ENCODE measurements around the gene TRIB2. TPM values are rescaled to one million over a fixed set of nuclear protein-coding genes. Genes with fewer than 3 reads are reported as not detected.
A peak's percentile ranks its signal among the peaks of the same experiment; 100 is the strongest.
"Not testable (repeated sequence)": the region's sequence is repeated elsewhere in the genome, so short reads cannot be mapped to it uniquely, and the experiment has no call there.

TRIB2 gene
- total RNA-seq, result 122 TPM

GRCh38 chr2:12716282-12717190 lies at the start of gene TRIB2:
Gene TRIB2, plus strand, starts transcription at chr2:12716936. Its CDS starts 1,372 bp downstream, at chr2:12718308.
- peak; percentile 88 for DNase-seq

- DNase-seq, result no peak
These were observed 47.7 kb upstream of the TRIB2 start for GRCh38 chr2:12669036-12669435.

GRCh38 chr2:12672711-12673315 lies 43.9 kb upstream of the TRIB2 start:
- no peak for DNase-seq

- no peak for DNase-seq
These were observed 42.0 kb upstream of the TRIB2 start for GRCh38 chr2:12674644-12675328.

- DNase-seq, result no peak
These were observed 41.4 kb upstream of the TRIB2 start for GRCh38 chr2:12675352-12675795.

GRCh38 chr2:12675801-12676200 lies 40.9 kb upstream of the TRIB2 start:
- DNase-seq, result no peak

GRCh38 chr2:12676771-12677170 lies 40.0 kb upstream of the TRIB2 start:
- no peak for DNase-seq

GRCh38 chr2:12678186-12678585 lies 38.5 kb upstream of the TRIB2 start:
- DNase-seq, result no peak

- DNase-seq, result no peak
These were observed 37.1 kb upstream of the TRIB2 start for GRCh38 chr2:12679550-12680072.

- not testable (repeated sequence) for DNase-seq
These were observed 36.6 kb upstream of the TRIB2 start for GRCh38 chr2:12680115-12680514.

- DNase-seq, result no peak
These were observed 34.7 kb upstream of the TRIB2 start for GRCh38 chr2:12682017-12682416.

GRCh38 chr2:12683457-12684100 lies 33.2 kb upstream of the TRIB2 start:
- no peak for DNase-seq

GRCh38 chr2:12684471-12684936 lies 32.2 kb upstream of the TRIB2 start:
- DNase-seq, result no peak

GRCh38 chr2:12685145-12685544 lies 31.6 kb upstream of the TRIB2 start:
- DNase-seq, result no peak

- DNase-seq, result no peak
These were observed 30.8 kb upstream of the TRIB2 start for GRCh38 chr2:12685956-12686355.

- no peak for DNase-seq
These were observed 29.9 kb upstream of the TRIB2 start for GRCh38 chr2:12686708-12687283.

GRCh38 chr2:12688091-12688490 lies 28.6 kb upstream of the TRIB2 start:
- DNase-seq, result no peak

GRCh38 chr2:12688893-12689292 lies 27.8 kb upstream of the TRIB2 start:
- no peak for DNase-seq

GRCh38 chr2:12693509-12693908 lies 23.2 kb upstream of the TRIB2 start:
- no peak for DNase-seq

- DNase-seq, result no peak
These were observed 21.6 kb upstream of the TRIB2 start for GRCh38 chr2:12694990-12695774.

GRCh38 chr2:12697617-12698016 lies 19.1 kb upstream of the TRIB2 start:
- no peak for DNase-seq

Measured in occipital lobe (tissue), 2 donors.